Keratinocyte (primary cell): ENCODE results near the gene AQP6. TPM values are rescaled to one million over a fixed set of nuclear protein-coding genes. Genes with fewer than 3 reads are reported as not detected.
"Not testable (repeated sequence)": the region's sequence is repeated elsewhere in the genome, so short reads cannot be mapped to it uniquely, and the experiment has no call there.

Experiments used
- DNase-seq: peaks from one replicate; pipeline ENCODE4 v3.0.0-alpha.2; 2011; ENCODE audit warnings: low read depth, missing footprints, low spot score
- FAIRE-seq: peaks from 2 replicates; lab custom pipeline; 2011; peaks lifted over from hg19 to GRCh38; lab: Jason Lieb, UNC
- H2AFZ ChIP-seq: 2 replicates; pipeline ENCODE4 v1.6.0; 2012; ENCODE audit warnings: low read length, control low read depth, inconsistent platforms; ENCODE audit not compliant: control insufficient read depth
- H3K27ac ChIP-seq: 2 replicates; pipeline ENCODE4 v1.5.1; 2011; ENCODE audit warnings: low read length; ENCODE audit not compliant: control insufficient read depth, insufficient read depth
- H3K27me3 ChIP-seq: 3 replicates; pipeline ENCODE4 v1.6.0; 2011; ENCODE audit warnings: low read length; ENCODE audit not compliant: control insufficient read depth, insufficient read depth; ENCODE audit errors: extremely low read depth
- H3K36me3 ChIP-seq, 2 experiments: 2 replicates in 1 of 2; 3 replicates in 1 of 2; pipeline ENCODE4 v1.5.1; 2011; ENCODE audit warnings: low read length in 2 of 2, mild to moderate bottlenecking in 1 of 2; ENCODE audit not compliant: control insufficient read depth in 2 of 2, insufficient read depth in 2 of 2; ENCODE audit errors: extremely low read depth in 1 of 2
- H3K4me1 ChIP-seq: 3 replicates; pipeline ENCODE4 v1.5.1; 2011; ENCODE audit warnings: low read length; ENCODE audit not compliant: control insufficient read depth, insufficient read depth; ENCODE audit errors: extremely low read depth
- H3K4me2 ChIP-seq: 3 replicates; pipeline ENCODE4 v1.6.0; 2011; ENCODE audit warnings: low read depth, low read length; ENCODE audit not compliant: control insufficient read depth, insufficient read depth; ENCODE audit errors: extremely low read depth
- H3K4me3 ChIP-seq, 3 experiments: fragments of 200-600 bp in 1 of 3; sonication (generic) in 1 of 3; 2 replicates in 2 of 3; 3 replicates in 1 of 3; pipeline ENCODE4 v1.5.1; 2011 to 2016; ENCODE audit warnings: low read length in 3 of 3, mild to moderate bottlenecking in 3 of 3, control low read depth in 2 of 3, inconsistent platforms in 1 of 3, low read depth in 1 of 3, mixed read lengths in 1 of 3, mixed run types in 1 of 3, moderate library complexity in 1 of 3; ENCODE audit not compliant: control insufficient read depth in 2 of 3, insufficient read depth in 2 of 3; ENCODE audit errors: extremely low read depth in 1 of 3
- H3K79me2 ChIP-seq: 2 replicates; pipeline ENCODE4 v1.6.0; 2012; ENCODE audit warnings: low read length; ENCODE audit not compliant: control insufficient read depth, insufficient read depth
- H3K9ac ChIP-seq: 3 replicates; pipeline ENCODE4 v1.6.0; 2011; ENCODE audit warnings: low read length; ENCODE audit not compliant: control insufficient read depth, insufficient read depth; ENCODE audit errors: extremely low read depth
- H3K9me1 ChIP-seq: 3 replicates; pipeline ENCODE4 v1.6.0; 2011; ENCODE audit warnings: low read length; ENCODE audit not compliant: control insufficient read depth, insufficient read depth; ENCODE audit errors: extremely low read depth
- H3K9me3 ChIP-seq: 2 replicates; pipeline ENCODE4 v1.5.1; 2012; ENCODE audit warnings: low read depth, low read length; ENCODE audit not compliant: control insufficient read depth
- H4K20me1 ChIP-seq: 3 replicates; pipeline ENCODE4 v1.6.0; 2011; ENCODE audit warnings: low read length; ENCODE audit not compliant: control insufficient read depth, insufficient read depth; ENCODE audit errors: extremely low read depth
- CTCF ChIP-seq, 3 experiments: IDR thresholded peaks in 1 of 3; conservative IDR thresholded peaks in 1 of 3; optimal IDR thresholded peaks in 1 of 3; 2 replicates in 2 of 3; 3 replicates in 1 of 3; pipeline versions ENCODE3 to v1.5.1; 2011; ENCODE audit warnings: low read length in 3 of 3, mild to moderate bottlenecking in 3 of 3, moderate library complexity in 2 of 3, control low read depth in 1 of 3, inconsistent platforms in 1 of 3; ENCODE audit not compliant: insufficient read depth in 2 of 3; ENCODE audit errors: extremely low read depth in 1 of 3
- EZH2 ChIP-seq: IDR thresholded peaks from one replicate; pipeline ENCODE4 v1.6.1; 2012; ENCODE audit warnings: inconsistent platforms, mild to moderate bottlenecking, low read length, moderate library complexity
- dilution Hi-C: fragments of 300-500 bp; cut with MboI; formaldehyde crosslinking; loops from one replicate; pipeline ENCODE4 v1.7.0; 2020; ENCODE audit warnings: low sequenced_read_pairs; ENCODE audit not compliant: extremely low pct_ligation_motif_present
- polyA plus RNA-seq, 5 experiments: library from polyadenylated mRNA; depleted of rRNA in 3 of 5; stranded (reverse) in 3 of 5; stranded (forward) in 1 of 5; unstranded in 1 of 5; fragments of >200 nt; gene quantifications; 1 replicate in 1 of 5; 2 replicates in 3 of 5; 3 replicates in 1 of 5; pipeline versions ENCODE4 v1.2.1 to v1.2.3, GENCODE V29; 2011 to 2012; ENCODE audit warnings: missing spikeins in 2 of 5, low read depth in 1 of 5, low replicate concordance in 1 of 5

Gene AQP6
- polyA plus RNA-seq, 1 donor (not counting 4 experiments of a cell fraction or from before 2014, with no cell fraction given) = 0.45 TPM

DNA sequence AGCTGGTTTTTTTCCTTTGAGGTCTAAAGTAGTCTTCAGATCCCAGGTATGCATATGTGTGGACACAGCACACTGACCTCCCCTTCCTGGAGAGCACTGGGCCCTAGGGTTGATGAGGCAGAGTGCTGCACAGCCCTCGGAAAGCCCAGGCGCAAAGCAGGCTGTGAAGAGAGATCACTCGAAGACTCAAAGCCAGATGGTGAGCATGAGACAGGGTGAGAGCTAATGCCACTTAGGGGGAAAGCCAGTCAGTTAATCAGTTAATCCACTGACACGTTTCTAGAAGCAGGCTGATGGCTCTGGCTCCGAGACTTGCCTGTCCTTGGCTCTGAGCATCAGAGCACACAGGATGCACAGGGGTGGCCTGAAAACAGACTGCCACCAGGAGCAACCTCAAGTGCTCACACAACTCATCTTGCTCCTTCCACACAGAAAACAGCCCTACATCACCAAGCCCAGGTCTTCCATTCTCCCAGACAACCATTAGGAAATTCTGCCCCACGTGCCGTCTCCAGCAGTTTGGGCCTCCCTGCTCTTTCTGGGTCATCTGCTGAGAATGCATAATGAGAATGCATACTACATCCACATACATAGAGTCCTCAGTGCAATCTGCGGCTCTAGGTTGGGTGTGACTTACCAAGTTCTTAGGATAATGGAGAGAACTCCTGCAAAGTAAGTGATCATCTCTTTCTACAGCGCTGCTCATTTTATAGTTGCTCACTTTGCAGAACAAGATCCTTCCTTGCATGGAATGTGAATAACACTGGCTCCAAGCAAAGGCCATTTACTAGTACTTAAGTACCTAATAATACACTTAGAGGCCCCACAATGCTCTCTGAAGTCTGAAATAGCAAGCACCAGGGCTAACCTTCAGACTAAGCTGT lies 12.0 kb downstream of the AQP6 start:
- H3K36me3 ChIP-seq = peaks cover 7 to 11% of the 10 kb centered on the region in 2 experiments
- TF ChIP-seq CTCF (optimal IDR thresholded peaks at IDR 0.05 in 1 of 3, IDR thresholded peaks at IDR 0.05 in 1 of 3, conservative IDR thresholded peaks at IDR 0.05 in 1 of 3; ENCODE audit: extremely low read depth in 1 of 3, insufficient read depth in 2 of 3, low read length in 3 of 3) = no peak
- no peak for TF ChIP-seq EZH2
- H3K4me1 ChIP-seq = peaks cover 13% of the 10 kb centered on the region
- H3K27ac ChIP-seq = no peak overlapping the region
- no peaks in the 10 kb centered on the region for H4K20me1 ChIP-seq
- H3K4me2 ChIP-seq = peak overlapping the region; percentile 63
- no peak for DNase-seq
- H3K9me1 ChIP-seq = no peaks in the 10 kb centered on the region
- H3K79me2 ChIP-seq = no peaks in the 10 kb centered on the region
- H3K9ac ChIP-seq = no peak overlapping the region
- no peaks in the 10 kb centered on the region for H3K9me3 ChIP-seq
- no peak overlapping the region for H3K4me3 ChIP-seq
- H3K27me3 ChIP-seq = no peaks in the 10 kb centered on the region
- no peak overlapping the region for H2AFZ ChIP-seq
- dilution Hi-C loops = no loop called here
- no peak for FAIRE-seq

GRCh38 chr12:49985981-49986380 lies 13.2 kb downstream of the AQP6 start:
- H2AFZ ChIP-seq = no peak overlapping the region
- H3K4me2 ChIP-seq = no peak overlapping the region
- TF ChIP-seq EZH2 = no peak
- no peak for TF ChIP-seq CTCF (optimal IDR thresholded peaks at IDR 0.05 in 1 of 3, IDR thresholded peaks at IDR 0.05 in 1 of 3, conservative IDR thresholded peaks at IDR 0.05 in 1 of 3; ENCODE audit: extremely low read depth in 1 of 3, insufficient read depth in 2 of 3, low read length in 3 of 3)
- peaks cover 13% of the 10 kb centered on the region for H3K4me1 ChIP-seq
- no peak overlapping the region for H3K27ac ChIP-seq
- FAIRE-seq = no peak
- dilution Hi-C loops = no loop called here
- H3K79me2 ChIP-seq = no peaks in the 10 kb centered on the region
- H3K9ac ChIP-seq = no peak overlapping the region
- H3K27me3 ChIP-seq = no peaks in the 10 kb centered on the region
- peaks cover 7 to 20% of the 10 kb centered on the region in 2 experiments for H3K36me3 ChIP-seq
- H3K9me1 ChIP-seq = no peaks in the 10 kb centered on the region
- no peak overlapping the region for H3K4me3 ChIP-seq
- H3K9me3 ChIP-seq = no peaks in the 10 kb centered on the region
- no peak for DNase-seq
- no peaks in the 10 kb centered on the region for H4K20me1 ChIP-seq

- peaks cover 13% of the 10 kb centered on the region for H3K4me1 ChIP-seq
- H3K27ac ChIP-seq, FAIRE-seq, H2AFZ ChIP-seq, H4K20me1 ChIP-seq, H3K4me3 ChIP-seq, H3K79me2 ChIP-seq, H3K9me3 ChIP-seq, H3K4me2 ChIP-seq, H3K9ac ChIP-seq, DNase-seq, dilution Hi-C loops, H3K27me3 ChIP-seq, H3K9me1 ChIP-seq: not testable (repeated sequence)
- H3K36me3 ChIP-seq = peaks cover 7 to 20% of the 10 kb centered on the region in 2 experiments
Measured at GRCh38 chr12:49986476-49986875, 13.7 kb downstream of the AQP6 start.
